ENCODE measurements around the gene PM20D2.

- no peak for TF ChIP-seq OSR1 (CRISPR knock-in tag; IDR thresholded peaks at IDR 0.05)
- TF ChIP-seq ZFP3 (CRISPR knock-in tag; IDR thresholded peaks at IDR 0.05): no peak
- no peak for TF ChIP-seq ARNTL (CRISPR knock-in tag; IDR thresholded peaks at IDR 0.05; ENCODE audit: borderline replicate concordance, low read depth)
- no peak for TF ChIP-seq GLIS3 (CRISPR knock-in tag; IDR thresholded peaks at IDR 0.05)
- TF ChIP-seq TOX (CRISPR knock-in tag; IDR thresholded peaks at IDR 0.05; ENCODE audit: borderline replicate concordance): no peak
- no peak for TF ChIP-seq ZFP30 (CRISPR knock-in tag; IDR thresholded peaks at IDR 0.05)
- TF ChIP-seq SNAI2 (CRISPR knock-in tag; IDR thresholded peaks at IDR 0.05): no peak
These were observed 13.8 kb upstream of the PM20D2 start for GRCh38 chr6:89132057-89132456.

All from SK-N-SH treated with all-trans-retinoic acid at 6 μM for 48 hours (cell line).